T-cell (primary cell): ENCODE results near the gene CHI3L1. TPM values are rescaled to one million over a fixed set of nuclear protein-coding genes. Genes with fewer than 3 reads are reported as not detected.

Experiments used
- ATAC-seq, 4 experiments: fragments of 200-7000 bp in 3 of 4; fragments of 150-1000 bp in 1 of 4; cut with Tn5 transposase; replicated peaks in 1 of 4; 1 replicate in 3 of 4; 2 replicates in 1 of 4; pipeline ENCODE4 v1.10.0; 2021; ENCODE audit warnings: moderate library complexity in 3 of 4, mild to moderate bottlenecking in 2 of 4, moderate number of reproducible peaks in 1 of 4
- CTCF ChIA-PET, 2 donors: fragments of 300-600 bp; sonication (Branson Sonifier 250); formaldehyde crosslinking; loops; one replicate each; lab custom pipeline; 2022; ENCODE audit warnings: antibody characterized with exemption in 2 of 2; lab: Charles Lee
- POLR2A ChIA-PET, 2 donors: fragments of 300-600 bp; sonication (Branson Sonifier 250); formaldehyde crosslinking; loops; one replicate each; lab custom pipeline; 2022; ENCODE audit warnings: antibody characterized with exemption in 2 of 2; lab: Charles Lee
- DNase-seq, 35 experiments: peaks; one replicate each; pipeline versions ENCODE4 v3.0.0 to v3.0.0-alpha.2; 2013 to 2023
- H3K27ac ChIP-seq: one replicate; pipeline ENCODE4 v1.5.1; 2013; ENCODE audit warnings: low read length
- H3K27me3 ChIP-seq, 2 experiments: replicated peaks in 1 of 2; 1 replicate in 1 of 2; 2 replicates in 1 of 2; pipeline versions ENCODE4 v1.6.1 to v1.7.0; 2013; ENCODE audit warnings: low read length in 1 of 2, mixed read lengths in 1 of 2; ENCODE audit not compliant: control insufficient read depth in 2 of 2, insufficient read depth in 2 of 2; ENCODE audit errors: extremely low read depth in 1 of 2
- H3K36me3 ChIP-seq, 2 donors: 1 replicate in 1 of 2; 2 replicates in 1 of 2; pipeline versions ENCODE4 v1.6.1 to v1.7.0; 2013; ENCODE audit warnings: low read length in 1 of 2; ENCODE audit not compliant: control insufficient read depth in 2 of 2, insufficient read depth in 1 of 2; ENCODE audit errors: extremely low read depth in 1 of 2
- H3K4me1 ChIP-seq, 2 experiments: 1 replicate in 1 of 2; 2 replicates in 1 of 2; pipeline versions ENCODE4 v1.6.1 to v1.7.0; 2013; ENCODE audit warnings: low read length in 2 of 2, mixed read lengths in 1 of 2; ENCODE audit not compliant: insufficient read depth in 2 of 2, control insufficient read depth in 1 of 2; ENCODE audit errors: extremely low read depth in 1 of 2
- H3K4me3 ChIP-seq, 2 donors: 1 replicate in 1 of 2; 2 replicates in 1 of 2; pipeline versions ENCODE4 v1.5.1 to v1.7.0; 2013; ENCODE audit warnings: mild to moderate bottlenecking in 2 of 2, low read length in 1 of 2, moderate library complexity in 1 of 2; ENCODE audit not compliant: control insufficient read depth in 1 of 2; ENCODE audit errors: extremely low read depth in 1 of 2
- H3K9me3 ChIP-seq: 2 replicates; pipeline ENCODE4 v1.7.0; 2013
- H3K27ac Mint-ChIP-seq, 2 donors: one replicate each; pipeline ENCODE4 v1.8.0; 2020 to 2021; ENCODE audit warnings: mild to moderate bottlenecking in 2 of 2, mixed read lengths in 2 of 2
- H3K27me3 Mint-ChIP-seq, 2 donors: one replicate each; pipeline ENCODE4 v1.8.0; 2021 to 2022; ENCODE audit warnings: mixed read lengths in 2 of 2
- H3K36me3 Mint-ChIP-seq: one replicate; pipeline ENCODE4 v1.8.0; 2021; ENCODE audit warnings: mixed read lengths
- H3K4me1 Mint-ChIP-seq, 3 donors: one replicate each; pipeline ENCODE4 v1.8.0; 2020 to 2022; ENCODE audit warnings: mixed read lengths in 3 of 3, mild to moderate bottlenecking in 1 of 3
- H3K4me3 Mint-ChIP-seq, 3 donors: one replicate each; pipeline ENCODE4 v1.8.0; 2020 to 2022; ENCODE audit warnings: mild to moderate bottlenecking in 3 of 3, mixed read lengths in 3 of 3, moderate library complexity in 3 of 3
- H3K9me3 Mint-ChIP-seq, 3 donors: one replicate each; pipeline ENCODE4 v1.8.0; 2020 to 2022; ENCODE audit warnings: mixed read lengths in 3 of 3
- WGBS: methylation state at CpG from one replicate; pipeline ENCODE4 v1.1.5; 2013; ENCODE audit warnings: missing lambda C conversion rate; ENCODE audit not compliant: insufficient coverage; 5-methylcytosine and 5-hydroxymethylcytosine counted together
- total RNA-seq, 35 experiments: library from RNA in 6 of 35; stranded (reverse) in 6 of 35; fragments of 120-200 nt in 1 of 35; gene quantifications; one replicate each; pipeline versions ENCODE4 v1.2.1 to v1.2.4 and lab custom pipeline; 2013 to 2026

Gene CHI3L1
- total RNA-seq, 5 donors from 2014 or later (not counting 1 experiment from before 2014, with no cell fraction given), result 0.20 to 0.30 TPM; not detected in 3

DNA sequence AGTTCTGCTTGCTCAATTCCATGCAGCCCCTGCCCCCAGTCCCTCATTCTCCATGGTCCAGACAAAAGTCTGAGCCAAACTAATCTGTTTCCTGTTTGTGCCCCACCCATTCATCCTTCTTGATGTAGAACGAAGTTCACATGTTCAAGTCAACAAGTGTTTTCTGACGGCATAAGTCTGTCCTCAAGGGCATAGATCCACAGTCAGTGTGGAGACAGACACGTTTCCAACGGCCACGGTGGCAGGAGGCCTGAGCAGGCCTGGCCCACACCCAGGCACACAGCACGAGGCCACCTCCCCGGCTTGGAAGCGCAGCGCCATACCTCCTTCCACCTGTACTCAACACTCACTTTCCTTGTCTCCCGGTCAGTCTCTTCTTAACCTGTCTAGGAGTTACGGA lies 42.9 kb downstream of the CHI3L1 start:
- WGBS, result 83% methylated on average over 5 of the region's 11 CpGs

DNA sequence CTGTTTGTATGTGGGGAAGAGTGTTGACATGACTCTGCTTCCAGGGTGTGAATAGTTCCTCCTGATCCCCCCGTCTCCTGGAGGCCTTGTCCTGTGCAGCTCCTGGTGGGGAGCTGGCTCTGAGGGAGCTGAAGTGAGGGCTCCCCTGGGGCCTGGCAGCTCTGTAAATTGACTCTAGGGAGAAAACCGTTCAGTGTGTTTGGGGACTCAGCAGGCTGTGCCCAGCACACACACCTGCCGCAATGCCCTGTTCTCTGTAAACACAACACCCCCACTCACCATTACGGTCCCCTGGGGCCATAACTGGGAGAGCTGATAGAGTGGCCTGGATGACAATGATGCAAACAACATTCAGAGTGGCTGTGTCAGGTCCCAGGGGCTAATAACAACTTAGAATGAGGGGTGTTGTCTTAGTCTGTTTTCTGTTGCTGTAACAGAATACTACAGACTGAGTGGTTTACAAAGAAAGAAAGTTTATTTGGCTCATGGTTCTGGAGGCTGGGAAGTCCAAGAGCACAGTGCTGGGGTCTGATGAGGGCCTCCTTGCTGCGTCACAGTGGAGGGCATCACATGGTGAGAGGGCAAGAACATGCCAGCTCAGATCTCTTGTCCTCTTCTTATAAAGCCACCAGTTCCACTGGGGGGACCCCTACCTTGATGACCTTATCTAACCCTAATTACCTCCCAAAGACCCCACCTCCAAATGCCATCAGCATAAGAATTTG lies 43.7 kb downstream of the CHI3L1 start:
- Histone ChIP-seq H3K4me3 (no peak overlapping the region), H3K36me3 (no peaks in the 10 kb centered on the region), H3K9me3 (no peaks in the 10 kb centered on the region), H3K27ac (no peak overlapping the region), H3K27me3 (peaks cover 0 to 28% of the 10 kb centered on the region in 2 experiments), H3K4me1 (no peaks in the 10 kb centered on the region)
- ChIA-PET CTCF (no interaction called here), POLR2A (no interaction called here)
- Mint-ChIP-seq H3K4me3 (no peak overlapping the region), H3K27me3 (peaks cover 0 to 7% of the 10 kb centered on the region in 2 donors), H3K27ac (no peak overlapping the region), H3K36me3 (peaks cover 4% of the 10 kb centered on the region), H3K9me3 (peaks cover 0 to 4% (median 0%) of the 10 kb centered on the region in 3 donors), H3K4me1 (no peaks in the 10 kb centered on the region)
- no peak for DNase-seq
- 60% methylated on average over 1 of the region's 5 CpGs for WGBS
- no peak for ATAC-seq

More for the DNA sequence above, 42.9 kb downstream of the CHI3L1 start:
- H3K36me3 ChIP-seq, result no peaks in the 10 kb centered on the region
- ChIA-PET POLR2A (no interaction called here), CTCF (no interaction called here)
- Mint-ChIP-seq H3K4me3 (no peak overlapping the region), H3K27me3 (peaks cover 0 to 7% of the 10 kb centered on the region in 2 donors), H3K4me1 (no peaks in the 10 kb centered on the region), H3K9me3 (peaks cover 0 to 4% (median 0%) of the 10 kb centered on the region in 3 donors), H3K27ac (no peak overlapping the region), H3K36me3 (peaks cover 4% of the 10 kb centered on the region)
- DNase-seq (no peak), ATAC-seq (no peak)
- H3K27me3 ChIP-seq, result peaks cover 0 to 28% of the 10 kb centered on the region in 2 experiments
- H3K9me3 ChIP-seq, result no peaks in the 10 kb centered on the region
- H3K4me3 ChIP-seq, result no peak overlapping the region
- H3K4me1 ChIP-seq, result no peaks in the 10 kb centered on the region
- H3K27ac ChIP-seq, result no peak overlapping the region

DNA sequence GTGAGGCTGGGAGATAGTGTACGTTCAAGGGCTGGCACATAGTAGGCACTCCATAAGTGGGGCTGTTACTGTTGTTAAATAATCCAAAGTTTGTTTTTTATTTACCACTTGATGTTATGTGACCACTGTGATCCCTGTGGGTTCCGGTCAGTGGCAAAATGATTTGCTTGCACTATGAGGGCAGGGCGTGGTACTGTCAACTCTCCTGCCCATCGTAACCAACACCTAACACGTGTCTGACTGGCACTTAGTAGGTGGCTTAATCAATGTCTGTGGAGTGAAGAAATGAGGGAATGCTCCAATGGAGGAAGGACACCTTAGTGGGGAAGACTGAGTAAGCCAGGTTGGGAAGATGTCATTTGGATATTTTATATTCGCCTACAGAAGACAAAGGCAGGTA lies 44.4 kb downstream of the CHI3L1 start:
- Histone ChIP-seq H3K36me3 (no peaks in the 10 kb centered on the region), H3K27me3 (peaks cover 0 to 28% of the 10 kb centered on the region in 2 experiments), H3K9me3 (no peaks in the 10 kb centered on the region), H3K27ac (no peak overlapping the region), H3K4me1 (no peaks in the 10 kb centered on the region), H3K4me3 (no peak overlapping the region)
- Mint-ChIP-seq H3K36me3 (peaks cover 4% of the 10 kb centered on the region), H3K27ac (no peak overlapping the region), H3K27me3 (peaks cover 2 to 7% of the 10 kb centered on the region in 2 donors), H3K9me3 (peaks cover 0 to 4% (median 0%) of the 10 kb centered on the region in 3 donors), H3K4me3 (no peak overlapping the region), H3K4me1 (no peaks in the 10 kb centered on the region)
- ChIA-PET CTCF (no interaction called here), POLR2A (no interaction called here)
- 67% methylated on average over 1 of the region's 6 CpGs for WGBS
- DNase-seq (no peak), ATAC-seq (no peak)

DNA sequence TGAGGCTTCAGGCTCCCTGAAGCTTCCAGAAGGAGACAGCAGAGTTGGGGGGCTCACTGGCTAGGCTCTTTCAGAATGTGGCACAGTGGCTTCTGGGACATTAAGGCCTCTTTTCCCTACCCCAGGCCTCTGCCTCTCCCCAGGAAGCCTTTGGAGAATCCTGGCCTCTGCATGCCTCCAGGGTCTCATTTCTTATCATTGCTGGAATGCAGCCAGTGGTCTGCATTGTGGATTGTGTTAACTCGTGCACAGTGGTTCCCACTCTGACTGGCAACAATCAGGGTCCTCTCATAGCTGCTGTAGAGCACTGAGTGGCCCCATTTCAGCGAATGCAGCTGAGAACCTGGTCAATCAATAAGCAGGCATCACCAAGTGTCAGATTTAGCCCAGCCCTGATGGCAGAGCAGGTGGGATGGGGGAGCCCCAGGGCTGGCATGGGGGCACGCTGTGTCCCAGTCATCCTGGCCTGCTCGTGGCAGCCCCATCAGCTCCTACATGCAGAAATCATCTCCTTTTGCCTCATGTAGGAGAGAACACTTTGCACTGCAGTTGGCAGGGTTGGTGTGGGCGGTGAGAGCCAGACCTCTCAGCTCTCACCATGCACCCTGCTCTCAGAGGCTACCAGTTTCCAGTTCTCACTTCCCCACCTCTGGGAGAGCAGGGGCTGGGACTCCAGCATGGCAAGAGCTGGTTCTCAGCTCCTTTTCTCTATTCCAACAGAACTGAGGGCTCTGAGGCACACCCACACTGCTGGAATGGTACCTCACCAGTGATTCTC lies 45.6 kb downstream of the CHI3L1 start:
- 42% methylated on average over 2 of the region's 5 CpGs for WGBS
- peaks cover 4% of the 10 kb centered on the region for H3K36me3 Mint-ChIP-seq
- Histone ChIP-seq H3K27me3 (peaks cover 0 to 35% of the 10 kb centered on the region in 2 experiments), H3K36me3 (no peaks in the 10 kb centered on the region), H3K9me3 (no peaks in the 10 kb centered on the region), H3K4me3 (no peak overlapping the region), H3K4me1 (peaks cover 0 to 2% of the 10 kb centered on the region in 2 experiments), H3K27ac (no peak overlapping the region)
- H3K4me1 Mint-ChIP-seq, result peaks cover 3 to 4% (median 3%) of the 10 kb centered on the region in 3 donors
- ChIA-PET POLR2A (no interaction called here), CTCF (no interaction called here)
- ATAC-seq, result no peak
- DNase-seq, result no peak
- H3K27ac Mint-ChIP-seq, result no peak overlapping the region
- H3K4me3 Mint-ChIP-seq, result no peak overlapping the region
- H3K27me3 Mint-ChIP-seq, result peaks cover 7 to 11% of the 10 kb centered on the region in 2 donors
- peaks cover 0 to 4% (median 0%) of the 10 kb centered on the region in 3 donors for H3K9me3 Mint-ChIP-seq

DNA sequence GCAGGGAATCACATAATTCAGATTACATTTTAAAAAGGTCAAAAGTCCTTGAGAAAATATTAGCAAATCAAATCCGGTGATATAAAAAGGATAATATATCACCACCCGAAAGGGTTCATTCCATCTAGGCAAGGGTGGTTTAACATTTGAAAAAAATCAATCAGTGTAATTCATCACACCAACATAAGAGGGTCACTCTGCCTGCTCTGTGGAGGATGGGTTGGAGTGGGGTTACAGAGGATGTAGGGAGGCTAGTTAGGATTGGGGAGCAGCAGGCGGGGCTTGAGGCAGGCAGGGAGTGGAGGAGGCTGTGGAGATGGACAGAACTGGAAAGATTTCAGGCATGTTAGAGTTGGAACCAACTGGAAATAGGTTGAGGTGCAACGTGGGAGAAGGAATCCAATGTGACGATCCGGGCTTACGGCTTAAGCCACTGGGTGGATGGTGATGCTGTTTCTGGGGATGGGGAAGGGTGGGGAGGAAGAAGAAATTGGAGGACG lies 46.5 kb downstream of the CHI3L1 start:
- H3K27me3 ChIP-seq, result peaks cover 0 to 31% of the 10 kb centered on the region in 2 experiments
- no peak for ATAC-seq
- no peak overlapping the region for H3K27ac Mint-ChIP-seq
- no peak overlapping the region for H3K4me3 Mint-ChIP-seq
- H3K4me3 ChIP-seq, result no peak overlapping the region
- peaks cover 5 to 6% (median 6%) of the 10 kb centered on the region in 3 donors for H3K4me1 Mint-ChIP-seq
- H3K27me3 Mint-ChIP-seq, result peaks cover 7 to 12% of the 10 kb centered on the region in 2 donors
- POLR2A ChIA-PET, result no interaction called here
- DNase-seq, result no peak
- CTCF ChIA-PET, result no interaction called here
- 71% methylated on average over 5 of the region's 8 CpGs for WGBS
- peaks cover 0 to 4% (median 0%) of the 10 kb centered on the region in 3 donors for H3K9me3 Mint-ChIP-seq
- no peaks in the 10 kb centered on the region for H3K36me3 ChIP-seq
- peaks cover 0 to 5% of the 10 kb centered on the region in 2 experiments for H3K4me1 ChIP-seq
- no peak overlapping the region for H3K27ac ChIP-seq
- no peaks in the 10 kb centered on the region for H3K9me3 ChIP-seq
- peaks cover 4% of the 10 kb centered on the region for H3K36me3 Mint-ChIP-seq

DNA sequence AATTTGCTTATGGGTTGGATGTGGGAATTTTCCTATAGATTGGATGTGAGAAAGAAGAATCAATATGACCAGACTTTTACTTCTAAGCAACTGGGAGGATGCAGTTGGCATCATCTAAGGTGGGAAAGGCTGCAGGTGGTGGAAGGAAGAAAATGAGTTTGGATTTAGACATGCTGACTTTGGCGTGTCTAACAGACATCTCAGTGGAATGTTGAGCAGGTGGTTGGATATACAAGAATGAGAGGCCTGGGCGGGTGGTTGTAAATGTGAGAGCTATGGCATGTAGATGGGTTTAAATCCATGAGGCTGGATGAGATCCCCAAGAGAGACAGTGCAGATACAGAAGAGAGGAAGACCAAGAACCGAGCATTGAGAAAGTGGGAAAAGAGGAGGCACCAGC lies 48.4 kb downstream of the CHI3L1 start:
- H3K4me1 ChIP-seq, result peaks cover 0 to 5% of the 10 kb centered on the region in 2 experiments
- DNase-seq, result no peak
- Mint-ChIP-seq H3K9me3 (no peaks in the 10 kb centered on the region), H3K36me3 (no peaks in the 10 kb centered on the region), H3K27ac (no peak overlapping the region), H3K4me1 (peaks cover 5 to 6% (median 6%) of the 10 kb centered on the region in 3 donors), H3K27me3 (peaks cover 7 to 10% of the 10 kb centered on the region in 2 donors), H3K4me3 (no peak overlapping the region)
- no peaks in the 10 kb centered on the region for H3K36me3 ChIP-seq
- ChIA-PET POLR2A (no interaction called here), CTCF (no interaction called here)
- ATAC-seq, result no peak
- no peak overlapping the region for H3K4me3 ChIP-seq
- WGBS, result 75% methylated on average over 3 of the region's 3 CpGs
- H3K27ac ChIP-seq, result no peak overlapping the region
- peaks cover 0 to 40% of the 10 kb centered on the region in 2 experiments for H3K27me3 ChIP-seq
- H3K9me3 ChIP-seq, result no peaks in the 10 kb centered on the region
